Ishikawa (cell line): ENCODE data around the gene NOS3.

ENCODE experiments used
- CEBPB ChIP-seq: IDR thresholded peaks from 2 replicates; pipeline ENCODE4 v1.6.1; 2012
- EGR1 ChIP-seq: IDR thresholded peaks from 2 replicates; pipeline ENCODE4 v1.6.1; 2012
- EP300 ChIP-seq: IDR thresholded peaks from 2 replicates; pipeline ENCODE4 v1.6.1; 2012; ENCODE audit warnings: borderline replicate concordance
- FOXM1 ChIP-seq: IDR thresholded peaks from 2 replicates; pipeline ENCODE4 v1.6.1; 2012; ENCODE audit warnings: low read depth, borderline replicate concordance
- MAX ChIP-seq: IDR thresholded peaks from 2 replicates; pipeline ENCODE4 v1.6.1; 2012
- NFIC ChIP-seq: IDR thresholded peaks from 2 replicates; pipeline ENCODE4 v1.6.1; 2012
- RAD21 ChIP-seq: IDR thresholded peaks from 2 replicates; pipeline ENCODE4 v1.6.1; 2012; ENCODE audit warnings: low read depth
- REST ChIP-seq: IDR thresholded peaks from 2 replicates; pipeline ENCODE4 v1.6.1; 2012; ENCODE audit warnings: low read depth, mild to moderate bottlenecking
- TAF1 ChIP-seq: IDR thresholded peaks from 2 replicates; pipeline ENCODE4 v1.6.1; 2012; ENCODE audit warnings: low read depth, mild to moderate bottlenecking
- TCF12 ChIP-seq: IDR thresholded peaks from 2 replicates; pipeline ENCODE4 v1.6.1; 2012; ENCODE audit warnings: low read depth
- TEAD4 ChIP-seq: IDR thresholded peaks from 2 replicates; pipeline ENCODE4 v1.6.1; 2012
- USF1 ChIP-seq: IDR thresholded peaks from 2 replicates; pipeline ENCODE4 v1.6.1; 2012
- YY1 ChIP-seq: IDR thresholded peaks from 2 replicates; pipeline ENCODE4 v1.6.1; 2012; ENCODE audit warnings: low read depth

GRCh38 chr7:150962553-150963399 is 28.0 kb upstream of the NOS3 start:
- TF ChIP-seq EP300 (no peak), CEBPB (no peak), MAX (no peak), YY1 (no peak), USF1 (no peak), EGR1 (no peak), REST (no peak), RAD21 (peak; percentile 92), TAF1 (no peak), FOXM1 (no peak), TEAD4 (no peak), TCF12 (no peak), NFIC (no peak)
